ENCODE data around the gene PAGE4.

Gene PAGE4

GRCh38 chrX:49842621-49843020 lies 13.5 kb downstream of the PAGE4 start:
- no peak for ATAC-seq
- TF ChIP-seq ARNTL (CRISPR knock-in tag; IDR thresholded peaks at IDR 0.05; ENCODE audit: borderline replicate concordance, low read depth) (no peak), ZNF565 (CRISPR knock-in tag; conservative IDR thresholded peaks at IDR 0.05; ENCODE audit: low read depth) (no peak), GLIS3 (CRISPR knock-in tag; IDR thresholded peaks at IDR 0.05) (no peak), ZNF70 (CRISPR knock-in tag; IDR thresholded peaks at IDR 0.05) (no peak), TOX (CRISPR knock-in tag; IDR thresholded peaks at IDR 0.05; ENCODE audit: borderline replicate concordance) (no peak), ZNF8 (CRISPR knock-in tag; IDR thresholded peaks at IDR 0.05) (no peak), ESRRG (CRISPR knock-in tag; IDR thresholded peaks at IDR 0.05) (no peak), ZC3H10 (CRISPR knock-in tag; IDR thresholded peaks at IDR 0.05) (no peak), TCF4 (CRISPR knock-in tag; IDR thresholded peaks at IDR 0.05; ENCODE audit: borderline replicate concordance) (no peak)
- TF ChIP-seq, protein P1, sequence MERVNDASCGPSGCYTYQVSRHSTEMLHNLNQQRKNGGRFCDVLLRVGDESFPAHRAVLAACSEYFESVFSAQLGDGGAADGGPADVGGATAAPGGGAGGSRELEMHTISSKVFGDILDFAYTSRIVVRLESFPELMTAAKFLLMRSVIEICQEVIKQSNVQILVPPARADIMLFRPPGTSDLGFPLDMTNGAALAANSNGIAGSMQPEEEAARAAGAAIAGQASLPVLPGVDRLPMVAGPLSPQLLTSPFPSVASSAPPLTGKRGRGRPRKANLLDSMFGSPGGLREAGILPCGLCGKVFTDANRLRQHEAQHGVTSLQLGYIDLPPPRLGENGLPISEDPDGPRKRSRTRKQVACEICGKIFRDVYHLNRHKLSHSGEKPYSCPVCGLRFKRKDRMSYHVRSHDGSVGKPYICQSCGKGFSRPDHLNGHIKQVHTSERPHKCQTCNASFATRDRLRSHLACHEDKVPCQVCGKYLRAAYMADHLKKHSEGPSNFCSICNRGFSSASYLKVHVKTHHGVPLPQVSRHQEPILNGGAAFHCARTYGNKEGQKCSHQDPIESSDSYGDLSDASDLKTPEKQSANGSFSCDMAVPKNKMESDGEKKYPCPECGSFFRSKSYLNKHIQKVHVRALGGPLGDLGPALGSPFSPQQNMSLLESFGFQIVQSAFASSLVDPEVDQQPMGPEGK (CRISPR knock-in tag; IDR thresholded peaks at IDR 0.05; ENCODE audit: borderline replicate concordance) = no peak
- TF ChIP-seq, protein P2, sequence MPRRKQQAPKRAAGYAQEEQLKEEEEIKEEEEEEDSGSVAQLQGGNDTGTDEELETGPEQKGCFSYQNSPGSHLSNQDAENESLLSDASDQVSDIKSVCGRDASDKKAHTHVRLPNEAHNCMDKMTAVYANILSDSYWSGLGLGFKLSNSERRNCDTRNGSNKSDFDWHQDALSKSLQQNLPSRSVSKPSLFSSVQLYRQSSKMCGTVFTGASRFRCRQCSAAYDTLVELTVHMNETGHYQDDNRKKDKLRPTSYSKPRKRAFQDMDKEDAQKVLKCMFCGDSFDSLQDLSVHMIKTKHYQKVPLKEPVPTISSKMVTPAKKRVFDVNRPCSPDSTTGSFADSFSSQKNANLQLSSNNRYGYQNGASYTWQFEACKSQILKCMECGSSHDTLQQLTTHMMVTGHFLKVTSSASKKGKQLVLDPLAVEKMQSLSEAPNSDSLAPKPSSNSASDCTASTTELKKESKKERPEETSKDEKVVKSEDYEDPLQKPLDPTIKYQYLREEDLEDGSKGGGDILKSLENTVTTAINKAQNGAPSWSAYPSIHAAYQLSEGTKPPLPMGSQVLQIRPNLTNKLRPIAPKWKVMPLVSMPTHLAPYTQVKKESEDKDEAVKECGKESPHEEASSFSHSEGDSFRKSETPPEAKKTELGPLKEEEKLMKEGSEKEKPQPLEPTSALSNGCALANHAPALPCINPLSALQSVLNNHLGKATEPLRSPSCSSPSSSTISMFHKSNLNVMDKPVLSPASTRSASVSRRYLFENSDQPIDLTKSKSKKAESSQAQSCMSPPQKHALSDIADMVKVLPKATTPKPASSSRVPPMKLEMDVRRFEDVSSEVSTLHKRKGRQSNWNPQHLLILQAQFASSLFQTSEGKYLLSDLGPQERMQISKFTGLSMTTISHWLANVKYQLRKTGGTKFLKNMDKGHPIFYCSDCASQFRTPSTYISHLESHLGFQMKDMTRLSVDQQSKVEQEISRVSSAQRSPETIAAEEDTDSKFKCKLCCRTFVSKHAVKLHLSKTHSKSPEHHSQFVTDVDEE (CRISPR knock-in tag; IDR thresholded peaks at IDR 0.05) = no peak
- TF ChIP-seq, protein P3, sequence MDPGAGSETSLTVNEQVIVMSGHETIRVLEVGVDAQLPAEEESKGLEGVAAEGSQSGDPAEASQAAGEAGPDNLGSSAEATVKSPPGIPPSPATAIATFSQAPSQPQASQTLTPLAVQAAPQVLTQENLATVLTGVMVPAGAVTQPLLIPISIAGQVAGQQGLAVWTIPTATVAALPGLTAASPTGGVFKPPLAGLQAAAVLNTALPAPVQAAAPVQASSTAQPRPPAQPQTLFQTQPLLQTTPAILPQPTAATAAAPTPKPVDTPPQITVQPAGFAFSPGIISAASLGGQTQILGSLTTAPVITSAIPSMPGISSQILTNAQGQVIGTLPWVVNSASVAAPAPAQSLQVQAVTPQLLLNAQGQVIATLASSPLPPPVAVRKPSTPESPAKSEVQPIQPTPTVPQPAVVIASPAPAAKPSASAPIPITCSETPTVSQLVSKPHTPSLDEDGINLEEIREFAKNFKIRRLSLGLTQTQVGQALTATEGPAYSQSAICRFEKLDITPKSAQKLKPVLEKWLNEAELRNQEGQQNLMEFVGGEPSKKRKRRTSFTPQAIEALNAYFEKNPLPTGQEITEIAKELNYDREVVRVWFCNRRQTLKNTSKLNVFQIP (CRISPR knock-in tag; IDR thresholded peaks at IDR 0.05; ENCODE audit: borderline replicate concordance, low read depth) = no peak

- TF ChIP-seq, protein P2 (CRISPR knock-in tag; IDR thresholded peaks at IDR 0.05) = no peak
- no peak for TF ChIP-seq ARNTL (CRISPR knock-in tag; IDR thresholded peaks at IDR 0.05; ENCODE audit: borderline replicate concordance, low read depth)
- TF ChIP-seq ZC3H10 (CRISPR knock-in tag; IDR thresholded peaks at IDR 0.05) = no peak
- TF ChIP-seq PPARA (CRISPR knock-in tag; IDR thresholded peaks at IDR 0.05; ENCODE audit: borderline replicate concordance) = no peak
- TF ChIP-seq ISL1 (CRISPR knock-in tag; IDR thresholded peaks at IDR 0.05) = no peak
- no peak for TF ChIP-seq CREB5 (CRISPR knock-in tag; IDR thresholded peaks at IDR 0.05; ENCODE audit: low read depth)
- no peak for TF ChIP-seq ZFP3 (CRISPR knock-in tag; IDR thresholded peaks at IDR 0.05)
- TF ChIP-seq, protein P3 (CRISPR knock-in tag; IDR thresholded peaks at IDR 0.05; ENCODE audit: borderline replicate concordance, low read depth) = no peak
- TF ChIP-seq ZNF70 (CRISPR knock-in tag; IDR thresholded peaks at IDR 0.05) = no peak
- TF ChIP-seq ZFP30 (CRISPR knock-in tag; IDR thresholded peaks at IDR 0.05) = no peak
- TF ChIP-seq BACH2 (CRISPR knock-in tag; IDR thresholded peaks at IDR 0.05; ENCODE audit: borderline replicate concordance) = no peak
- TF ChIP-seq TOX (CRISPR knock-in tag; IDR thresholded peaks at IDR 0.05; ENCODE audit: borderline replicate concordance) = no peak
- no peak for TF ChIP-seq GLIS3 (CRISPR knock-in tag; IDR thresholded peaks at IDR 0.05)
- no peak for TF ChIP-seq RARB (CRISPR knock-in tag; IDR thresholded peaks at IDR 0.05)
- TF ChIP-seq CSRNP3 (CRISPR knock-in tag; IDR thresholded peaks at IDR 0.05) = no peak
- TF ChIP-seq, protein P1 (CRISPR knock-in tag; IDR thresholded peaks at IDR 0.05; ENCODE audit: borderline replicate concordance) = no peak
- no peak for TF ChIP-seq SNAI2 (CRISPR knock-in tag; IDR thresholded peaks at IDR 0.05)
- ATAC-seq = no peak
Measured at GRCh38 chrX:49844611-49845010, 15.5 kb downstream of the PAGE4 start.

All from SK-N-SH treated with all-trans-retinoic acid at 6 μM for 48 hours (cell line).